Neural progenitor cell (in vitro differentiated cells): ENCODE results near the gene RALB. TPM values are rescaled to one million over a fixed set of nuclear protein-coding genes. Genes with fewer than 3 reads are reported as not detected.

Experiments used
- DNase-seq: peaks from one replicate; pipeline ENCODE4 v3.0.0-alpha.2; 2016; ENCODE audit warnings: low spot score
- H2AFZ ChIP-seq: fragments of 200-600 bp; sonication (generic); replicated peaks from 2 replicates; pipeline ENCODE4 v1.6.1; 2016; ENCODE audit warnings: antibody characterized with exemption
- H3F3A ChIP-seq: fragments of 200-600 bp; sonication (generic); 2 replicates; pipeline ENCODE4 v1.6.1; 2016; ENCODE audit warnings: antibody characterized with exemption, low read depth
- H3K27ac ChIP-seq: fragments of 200-600 bp; sonication (generic); 2 replicates; pipeline ENCODE4 v1.5.1; 2016; ENCODE audit warnings: mild to moderate bottlenecking
- H3K27me3 ChIP-seq: fragments of 200-600 bp; sonication (generic); 2 replicates; pipeline ENCODE4 v1.6.1; 2016; ENCODE audit warnings: mild to moderate bottlenecking, moderate library complexity
- H3K36me3 ChIP-seq: fragments of 200-600 bp; sonication (generic); 2 replicates; pipeline ENCODE4 v1.5.1; 2016
- H3K4me1 ChIP-seq: fragments of 200-600 bp; sonication (generic); 2 replicates; pipeline ENCODE4 v1.6.1; 2016; ENCODE audit warnings: mixed run types
- H3K4me2 ChIP-seq: fragments of 200-600 bp; sonication (generic); 2 replicates; pipeline ENCODE4 v1.6.1; 2016
- H3K4me3 ChIP-seq: fragments of 200-600 bp; sonication (generic); 2 replicates; pipeline ENCODE4 v1.5.1; 2016
- H3K79me2 ChIP-seq: fragments of 200-600 bp; sonication (generic); 2 replicates; pipeline ENCODE4 v1.6.1; 2016; ENCODE audit warnings: low read depth
- H3K9ac ChIP-seq: fragments of 200-600 bp; sonication (generic); 2 replicates; pipeline ENCODE4 v1.6.1; 2016
- H3K9me3 ChIP-seq: fragments of 200-600 bp; sonication (generic); 2 replicates; pipeline ENCODE4 v1.5.1; 2016; ENCODE audit warnings: low read depth
- H4K20me1 ChIP-seq: fragments of 200-600 bp; sonication (generic); 2 replicates; pipeline ENCODE4 v1.6.1; 2016; ENCODE audit warnings: low read depth
- H3K27ac Mint-ChIP-seq: 3 replicates; pipeline ENCODE4 v1.8.0; 2021; ENCODE audit warnings: mixed read lengths
- H3K27me3 Mint-ChIP-seq: 2 replicates; pipeline ENCODE4 v1.8.0; 2022; ENCODE audit warnings: low read depth, mild to moderate bottlenecking, inconsistent platforms, moderate library complexity, mixed read lengths; ENCODE audit not compliant: insufficient read depth
- H3K36me3 Mint-ChIP-seq: 3 replicates; pipeline ENCODE4 v1.8.0; 2021; ENCODE audit warnings: mixed read lengths
- H3K4me1 Mint-ChIP-seq: 3 replicates; pipeline ENCODE4 v1.8.0; 2021; ENCODE audit warnings: mixed read lengths
- H3K4me3 Mint-ChIP-seq: 3 replicates; pipeline ENCODE4 v1.8.0; 2021; ENCODE audit warnings: mild to moderate bottlenecking, moderate library complexity, mixed read lengths
- H3K9me3 Mint-ChIP-seq: 3 replicates; pipeline ENCODE4 v1.8.0; 2020; ENCODE audit warnings: mixed read lengths
- EZH2 ChIP-seq: fragments of 200-600 bp; sonication (generic); IDR thresholded peaks from 2 replicates; pipeline ENCODE4 v1.6.1; 2017; ENCODE audit warnings: antibody characterized with exemption, mild to moderate bottlenecking, moderate library complexity
- EZH2phosphoT487 ChIP-seq: fragments of 200-600 bp; sonication (generic); IDR thresholded peaks from 2 replicates; pipeline ENCODE4 v1.6.1; 2017; ENCODE audit warnings: antibody characterized with exemption
- total RNA-seq: library from RNA; depleted of rRNA; stranded (reverse); fragments of >200 nt; gene quantifications from 2 replicates; pipeline ENCODE4 v1.2.3, GENCODE V29; 2015; ENCODE audit warnings: low replicate concordance
- TF ChIP-seq, protein P1 (sequence below): fragments of 200-600 bp; sonication (generic); IDR thresholded peaks from 2 replicates; pipeline ENCODE4 v1.5.1; 2017; ENCODE audit warnings: antibody characterized with exemption, mild to moderate bottlenecking

Gene RALB
- total RNA-seq, 1 donor from 2014 or later, result 79.8 TPM

DNA sequence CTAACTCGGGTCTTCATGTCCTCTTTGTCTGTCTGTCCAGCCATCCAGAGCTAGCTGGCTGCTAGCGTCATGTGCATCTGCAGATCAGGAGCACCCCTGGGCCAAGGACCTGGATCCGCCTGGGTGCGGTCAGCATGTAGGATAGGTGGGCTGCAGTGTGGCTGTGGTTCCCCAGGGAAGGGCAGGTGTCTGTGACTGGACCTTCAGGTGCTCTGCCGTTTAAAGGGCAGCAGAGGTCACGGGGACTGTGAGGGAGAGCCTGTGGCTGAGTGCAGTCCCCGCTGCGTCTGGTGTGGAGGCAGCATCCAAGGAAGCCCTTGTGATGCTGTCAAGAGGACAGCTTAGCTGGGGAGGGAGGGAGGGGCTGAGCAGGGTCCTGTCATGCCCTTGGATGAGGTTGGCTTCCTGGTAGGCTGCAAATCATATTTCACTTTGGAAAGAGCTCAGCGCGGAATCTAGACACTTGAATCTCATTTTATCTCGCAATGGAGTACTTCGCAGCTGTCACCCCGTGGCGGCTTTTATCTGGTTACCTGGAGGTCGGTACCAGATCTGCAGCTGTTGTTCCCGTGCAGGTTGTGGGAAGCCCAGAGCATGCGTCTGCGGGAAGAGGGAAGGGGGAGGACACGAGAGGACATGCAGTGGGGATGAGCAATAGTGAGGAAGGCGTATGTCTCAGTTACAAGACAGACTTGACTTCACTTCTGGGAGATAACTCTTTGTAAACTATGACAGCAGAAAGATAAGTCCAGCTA lies 5.9 kb upstream of the RALB start:
- peaks cover 36% of the 10 kb centered on the region for H3K4me1 Mint-ChIP-seq
- peaks cover 17% of the 10 kb centered on the region for H3K27me3 Mint-ChIP-seq
- no peak overlapping the region for H3K4me2 ChIP-seq
- H3K27ac Mint-ChIP-seq, result peak overlapping the region; percentile 50
- TF ChIP-seq, protein P1, sequence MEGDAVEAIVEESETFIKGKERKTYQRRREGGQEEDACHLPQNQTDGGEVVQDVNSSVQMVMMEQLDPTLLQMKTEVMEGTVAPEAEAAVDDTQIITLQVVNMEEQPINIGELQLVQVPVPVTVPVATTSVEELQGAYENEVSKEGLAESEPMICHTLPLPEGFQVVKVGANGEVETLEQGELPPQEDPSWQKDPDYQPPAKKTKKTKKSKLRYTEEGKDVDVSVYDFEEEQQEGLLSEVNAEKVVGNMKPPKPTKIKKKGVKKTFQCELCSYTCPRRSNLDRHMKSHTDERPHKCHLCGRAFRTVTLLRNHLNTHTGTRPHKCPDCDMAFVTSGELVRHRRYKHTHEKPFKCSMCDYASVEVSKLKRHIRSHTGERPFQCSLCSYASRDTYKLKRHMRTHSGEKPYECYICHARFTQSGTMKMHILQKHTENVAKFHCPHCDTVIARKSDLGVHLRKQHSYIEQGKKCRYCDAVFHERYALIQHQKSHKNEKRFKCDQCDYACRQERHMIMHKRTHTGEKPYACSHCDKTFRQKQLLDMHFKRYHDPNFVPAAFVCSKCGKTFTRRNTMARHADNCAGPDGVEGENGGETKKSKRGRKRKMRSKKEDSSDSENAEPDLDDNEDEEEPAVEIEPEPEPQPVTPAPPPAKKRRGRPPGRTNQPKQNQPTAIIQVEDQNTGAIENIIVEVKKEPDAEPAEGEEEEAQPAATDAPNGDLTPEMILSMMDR, result no peak
- TF ChIP-seq EZH2phosphoT487 (no peak), EZH2 (no peak)
- peak overlapping the region; percentile 19 for H3K4me3 Mint-ChIP-seq
- no peaks in the 10 kb centered on the region for H3K36me3 Mint-ChIP-seq
- H3K9ac ChIP-seq, result no peak overlapping the region
- no peak overlapping the region for H3K4me3 ChIP-seq
- H2AFZ ChIP-seq, result no peak overlapping the region
- no peak overlapping the region for H3K27ac ChIP-seq
- H3K27me3 ChIP-seq, result peaks cover 25% of the 10 kb centered on the region
- no peaks in the 10 kb centered on the region for H3K9me3 ChIP-seq
- H3K9me3 Mint-ChIP-seq, result no peaks in the 10 kb centered on the region
- H3F3A ChIP-seq, result no peaks in the 10 kb centered on the region
- no peaks in the 10 kb centered on the region for H4K20me1 ChIP-seq
- peaks cover 19% of the 10 kb centered on the region for H3K4me1 ChIP-seq
- H3K36me3 ChIP-seq, result no peaks in the 10 kb centered on the region
- DNase-seq, result no peak
- H3K79me2 ChIP-seq, result no peaks in the 10 kb centered on the region

DNA sequence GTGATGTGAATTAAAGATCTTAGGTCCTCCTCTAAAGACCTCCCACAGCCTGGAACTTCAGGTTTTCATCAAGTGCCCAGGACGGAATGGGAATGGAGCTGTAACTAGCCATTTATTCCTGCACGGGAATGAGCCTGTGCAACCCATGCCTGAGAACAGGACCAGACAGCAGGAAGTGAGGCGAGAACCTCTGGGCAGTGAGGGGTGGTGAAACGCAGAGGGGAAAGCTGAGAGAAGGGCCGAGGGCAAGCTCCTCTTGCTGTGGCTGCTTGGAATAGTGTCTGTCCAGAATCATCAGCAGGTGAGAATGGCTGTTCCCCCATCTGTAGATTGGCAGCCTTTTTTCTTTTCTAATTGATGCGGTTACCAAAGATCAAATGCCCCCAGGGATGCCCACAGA lies 4.8 kb upstream of the RALB start:
- H3K4me1 Mint-ChIP-seq, result peaks cover 36% of the 10 kb centered on the region
- no peaks in the 10 kb centered on the region for H3K36me3 ChIP-seq
- no peak overlapping the region for H3K4me3 ChIP-seq
- H3K27ac Mint-ChIP-seq, result no peak overlapping the region
- no peaks in the 10 kb centered on the region for H3K79me2 ChIP-seq
- H4K20me1 ChIP-seq, result no peaks in the 10 kb centered on the region
- no peaks in the 10 kb centered on the region for H3K36me3 Mint-ChIP-seq
- no peak for TF ChIP-seq EZH2phosphoT487
- TF ChIP-seq, protein P1, result no peak
- no peak for TF ChIP-seq EZH2
- no peak overlapping the region for H3K27ac ChIP-seq
- no peaks in the 10 kb centered on the region for H3K9me3 Mint-ChIP-seq
- H3K27me3 ChIP-seq, result peaks cover 28% of the 10 kb centered on the region
- no peak overlapping the region for H2AFZ ChIP-seq
- no peak overlapping the region for H3K4me2 ChIP-seq
- peaks cover 24% of the 10 kb centered on the region for H3K4me1 ChIP-seq
- peaks cover 4% of the 10 kb centered on the region for H3F3A ChIP-seq
- no peaks in the 10 kb centered on the region for H3K9me3 ChIP-seq
- no peak overlapping the region for H3K9ac ChIP-seq
- no peak overlapping the region for H3K4me3 Mint-ChIP-seq
- no peak for DNase-seq
- peaks cover 15% of the 10 kb centered on the region for H3K27me3 Mint-ChIP-seq

DNA sequence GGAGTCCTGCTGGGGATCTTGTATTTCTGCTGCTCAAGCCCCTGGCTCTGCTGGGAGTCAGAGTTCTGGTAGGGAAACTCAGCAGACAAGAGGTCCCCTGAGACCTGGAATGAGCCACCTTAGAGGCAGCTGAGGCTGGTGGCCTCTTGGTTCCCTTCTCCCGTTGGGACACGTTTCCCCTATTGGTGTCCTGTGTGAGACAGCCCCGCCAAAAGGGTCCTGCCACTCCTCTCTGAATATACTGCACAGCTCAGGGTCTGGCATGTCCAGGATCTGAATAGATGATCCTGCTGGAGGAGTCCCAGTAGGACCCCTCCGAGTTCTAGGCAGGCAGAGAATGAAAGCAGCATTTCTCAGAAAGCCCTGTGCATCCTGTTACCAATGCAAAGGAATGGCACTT lies 2.0 kb upstream of the RALB start:
- peaks cover 37% of the 10 kb centered on the region for H3K4me1 ChIP-seq
- no peak overlapping the region for H3K4me3 ChIP-seq
- peaks cover 32% of the 10 kb centered on the region for H3K27me3 ChIP-seq
- peaks cover 25% of the 10 kb centered on the region for H3K27me3 Mint-ChIP-seq
- no peak for DNase-seq
- no peak overlapping the region for H3K27ac ChIP-seq
- no peaks in the 10 kb centered on the region for H3K9me3 ChIP-seq
- H3K9ac ChIP-seq, result no peak overlapping the region
- no peak overlapping the region for H3K27ac Mint-ChIP-seq
- TF ChIP-seq EZH2 (no peak), EZH2phosphoT487 (no peak)
- TF ChIP-seq, protein P1, result no peak
- peaks cover 9% of the 10 kb centered on the region for H4K20me1 ChIP-seq
- H3K4me1 Mint-ChIP-seq, result peaks cover 38% of the 10 kb centered on the region
- H3K36me3 Mint-ChIP-seq, result peaks cover 2% of the 10 kb centered on the region
- H3K4me3 Mint-ChIP-seq, result no peak overlapping the region
- H2AFZ ChIP-seq, result no peak overlapping the region
- H3K79me2 ChIP-seq, result peaks cover 19% of the 10 kb centered on the region
- H3F3A ChIP-seq, result peaks cover 15% of the 10 kb centered on the region
- H3K36me3 ChIP-seq, result no peaks in the 10 kb centered on the region
- no peak overlapping the region for H3K4me2 ChIP-seq
- H3K9me3 Mint-ChIP-seq, result no peaks in the 10 kb centered on the region
